NT2/D1 (cell line): ENCODE results near the gene SYT1.

Source experiments
- YY1 ChIP-seq: IDR thresholded peaks from 2 replicates; pipeline ENCODE4 v1.6.1; 2011; ENCODE audit not compliant: insufficient read length, insufficient read depth
- ZNF274 ChIP-seq: IDR thresholded peaks from 2 replicates; pipeline ENCODE4 v1.6.1; 2011; ENCODE audit warnings: mild to moderate bottlenecking, low read depth, low read length

- TF ChIP-seq ZNF274 (no peak), YY1 (no peak)
Measured at GRCh38 chr12:78929075-78929418, 64.5 kb downstream of the SYT1 start.
